Smooth muscle cell (in vitro differentiated cells): Measurements from ENCODE around the gene LEMD2. TPM values are rescaled to one million over a fixed set of nuclear protein-coding genes. Genes with fewer than 3 reads are reported as not detected.

Experiments
- DNase-seq: peaks from one replicate; lab custom pipeline; 2025; ENCODE audit not compliant: unreplicated experiment; lab: John Stamatoyannopoulos, UW
- H2AFZ ChIP-seq: fragments of 200-600 bp; sonication (generic); 2 replicates; pipeline ENCODE4 v1.6.0; 2016; ENCODE audit warnings: antibody characterized with exemption, low read depth, mild to moderate bottlenecking
- H3F3A ChIP-seq: fragments of 200-600 bp; sonication (generic); 2 replicates; pipeline ENCODE4 v1.6.0; 2017; ENCODE audit warnings: antibody characterized with exemption, low read depth
- H3K27ac ChIP-seq: fragments of 200-600 bp; sonication (generic); 2 replicates; pipeline ENCODE4 v1.5.1; 2016; ENCODE audit warnings: low read depth, mild to moderate bottlenecking
- H3K27me3 ChIP-seq: fragments of 200-600 bp; sonication (generic); 2 replicates; pipeline ENCODE4 v1.6.1; 2016; ENCODE audit warnings: low read depth, mild to moderate bottlenecking
- H3K36me3 ChIP-seq: fragments of 200-600 bp; sonication (generic); 2 replicates; pipeline ENCODE4 v1.5.1; 2016; ENCODE audit warnings: low read depth
- H3K4me1 ChIP-seq: fragments of 200-600 bp; sonication (generic); 2 replicates; pipeline ENCODE4 v1.5.1; 2016; ENCODE audit warnings: low read depth
- H3K4me2 ChIP-seq: fragments of 200-600 bp; sonication (generic); 2 replicates; pipeline ENCODE4 v1.6.0; 2016; ENCODE audit warnings: mild to moderate bottlenecking
- H3K4me3 ChIP-seq: fragments of 200-600 bp; sonication (generic); 2 replicates; pipeline ENCODE4 v1.5.1; 2016; ENCODE audit warnings: mild to moderate bottlenecking
- H3K79me2 ChIP-seq: fragments of 200-600 bp; sonication (generic); 2 replicates; pipeline ENCODE4 v1.6.0; 2016; ENCODE audit warnings: low read depth, mild to moderate bottlenecking
- H3K9ac ChIP-seq: fragments of 200-600 bp; sonication (generic); 2 replicates; pipeline ENCODE4 v1.6.0; 2016; ENCODE audit warnings: low read depth
- H3K9me3 ChIP-seq: fragments of 200-600 bp; sonication (generic); replicated peaks from 2 replicates; pipeline ENCODE4 v1.5.1; 2016; ENCODE audit warnings: low read depth
- H4K20me1 ChIP-seq: fragments of 200-600 bp; sonication (generic); 2 replicates; pipeline ENCODE4 v1.6.0; 2016; ENCODE audit warnings: low read depth
- CTCF ChIP-seq: fragments of 200-600 bp; sonication (generic); IDR thresholded peaks from 2 replicates; pipeline ENCODE4 v1.5.1; 2017; ENCODE audit warnings: borderline replicate concordance, mild to moderate bottlenecking, antibody characterized with exemption; ENCODE audit not compliant: insufficient read depth, poor library complexity, severe bottlenecking
- WGBS: methylation state at CpG from one replicate; pipeline ENCODE4 v1.1.7; 2016; ENCODE audit warnings: low lambda C conversion rate; 5-methylcytosine and 5-hydroxymethylcytosine counted together
- polyA plus RNA-seq: library from polyadenylated mRNA; unstranded; fragments of >200 nt; fragmentation: Nextera tagmentation; extraction: Ambion mirVana; gene quantifications from 2 replicates; pipeline ENCODE4 v1.2.1, GENCODE V29; 2016
- total RNA-seq: library from RNA; depleted of rRNA; stranded (reverse); fragments of >200 nt; gene quantifications from 2 replicates; pipeline ENCODE4 v1.2.3, GENCODE V29; 2014

Gene LEMD2
- total and polyA plus RNA-seq, 2 experiments from 2014 or later = 48.8 to 87.3 TPM

DNA sequence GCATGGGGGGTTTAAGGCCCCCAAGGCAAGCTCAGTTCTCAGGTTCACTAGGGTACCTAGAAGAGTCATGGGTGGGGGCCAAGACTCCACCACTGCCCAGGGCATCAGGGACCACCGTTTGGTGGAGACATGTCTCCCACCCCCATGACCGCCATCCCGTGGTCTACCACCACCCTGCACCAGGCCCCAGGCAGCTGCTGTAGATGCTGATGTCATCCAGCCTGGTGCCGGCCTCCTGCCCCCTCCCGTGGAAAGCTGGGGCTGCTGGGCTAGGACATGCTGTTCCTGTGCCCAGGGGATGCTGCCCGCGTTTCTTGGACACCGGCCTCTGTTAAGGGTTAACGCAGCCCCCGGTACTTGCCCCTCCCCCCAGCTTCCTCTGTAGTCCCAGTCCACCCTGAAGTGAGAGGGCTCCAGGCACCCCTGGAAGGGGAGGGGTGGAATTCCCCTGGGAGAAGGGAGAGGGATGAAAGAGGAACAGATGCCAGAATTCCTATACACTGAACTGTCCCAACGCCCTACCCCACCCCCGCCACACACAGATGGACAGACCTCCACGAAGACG, 42.8 kb downstream of the LEMD2 start:
- Histone ChIP-seq H4K20me1 (peaks cover 3% of the 10 kb centered on the region), H3K27me3 (no peaks in the 10 kb centered on the region), H3K79me2 (no peaks in the 10 kb centered on the region), H3K9ac (peak overlapping the region; percentile 59), H3F3A (peaks cover 3% of the 10 kb centered on the region), H3K4me1 (peaks cover 43% of the 10 kb centered on the region), H3K36me3 (no peaks in the 10 kb centered on the region), H3K4me3 (peak overlapping the region; percentile 19), H2AFZ (peak overlapping the region; percentile 78), H3K9me3 (no peaks in the 10 kb centered on the region), H3K4me2 (peak overlapping the region; percentile 77), H3K27ac (peak overlapping the region; percentile 76)
- WGBS = 22% methylated on average over 11 of the region's 14 CpGs
- TF ChIP-seq CTCF = peak; percentile 7
- DNase-seq = peak; percentile 67

GRCh38 chr6:33745548-33745947, 43.4 kb downstream of the LEMD2 start:
- peak overlapping the region; percentile 19 for H3K4me3 ChIP-seq
- H3K4me2 ChIP-seq = peak overlapping the region; percentile 77
- H3K27ac ChIP-seq = peak overlapping the region; percentile 76
- peaks cover 3% of the 10 kb centered on the region for H4K20me1 ChIP-seq
- H2AFZ ChIP-seq = no peak overlapping the region
- no peak for DNase-seq
- peaks cover 3% of the 10 kb centered on the region for H3F3A ChIP-seq
- TF ChIP-seq CTCF = no peak
- no peaks in the 10 kb centered on the region for H3K27me3 ChIP-seq
- H3K79me2 ChIP-seq = no peaks in the 10 kb centered on the region
- H3K9ac ChIP-seq = peak overlapping the region; percentile 9
- peaks cover 39% of the 10 kb centered on the region for H3K4me1 ChIP-seq
- WGBS = 79% methylated on average over 7 of the region's 7 CpGs
- H3K36me3 ChIP-seq = no peaks in the 10 kb centered on the region
- H3K9me3 ChIP-seq = no peaks in the 10 kb centered on the region

- Histone ChIP-seq H3K27ac (peak overlapping the region; percentile 76), H3K4me2 (peak overlapping the region; percentile 77), H2AFZ (no peak overlapping the region), H3K79me2 (no peaks in the 10 kb centered on the region), H3K36me3 (no peaks in the 10 kb centered on the region), H3K9me3 (no peaks in the 10 kb centered on the region), H4K20me1 (peaks cover 3% of the 10 kb centered on the region), H3K4me3 (peak overlapping the region; percentile 19), H3F3A (peaks cover 3% of the 10 kb centered on the region), H3K27me3 (no peaks in the 10 kb centered on the region), H3K4me1 (peaks cover 39% of the 10 kb centered on the region), H3K9ac (no peak overlapping the region)
- WGBS = 52% methylated on average over 13 of the region's 13 CpGs
- no peak for DNase-seq
- TF ChIP-seq CTCF = no peak
Measured at GRCh38 chr6:33744895-33745546, 43.9 kb downstream of the LEMD2 start.
